DND-41 (cell line): Measurements from ENCODE around the gene FHAD1.

Experiments
- EZH2 ChIP-seq: IDR thresholded peaks from 3 replicates; pipeline ENCODE4 v1.6.1; 2012; ENCODE audit warnings: borderline replicate concordance, low read depth, mild to moderate bottlenecking, moderate library complexity, low read length, inconsistent platforms; ENCODE audit not compliant: severe bottlenecking
- TF ChIP-seq, protein P1 (sequence below): IDR thresholded peaks from 2 replicates; pipeline ENCODE4 v1.5.1; 2012; ENCODE audit warnings: borderline replicate concordance, low read length, moderate library complexity, mild to moderate bottlenecking; ENCODE audit not compliant: poor library complexity, severe bottlenecking; ENCODE audit errors: extremely low read depth

DNA sequence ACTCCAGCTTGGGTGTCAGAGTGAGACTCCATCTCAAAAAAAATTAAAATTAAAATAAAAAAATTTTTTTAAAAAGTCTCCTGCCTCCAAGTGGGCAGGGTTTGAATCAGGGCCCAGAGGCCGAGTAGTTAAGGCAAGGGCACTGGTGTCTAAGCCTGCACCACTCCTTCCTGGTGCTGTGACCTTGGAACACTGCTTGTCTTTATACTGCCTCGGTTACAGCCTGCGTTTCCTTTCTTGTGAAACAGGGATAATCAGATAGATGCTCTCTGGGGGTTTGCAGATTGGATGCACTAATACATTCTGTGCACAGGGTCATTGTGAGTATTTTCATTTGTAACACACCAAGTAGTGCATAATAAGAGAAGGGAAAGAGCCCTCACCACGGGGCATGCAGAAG lies 104.3 kb downstream of the FHAD1 start:
- TF ChIP-seq, protein P1, sequence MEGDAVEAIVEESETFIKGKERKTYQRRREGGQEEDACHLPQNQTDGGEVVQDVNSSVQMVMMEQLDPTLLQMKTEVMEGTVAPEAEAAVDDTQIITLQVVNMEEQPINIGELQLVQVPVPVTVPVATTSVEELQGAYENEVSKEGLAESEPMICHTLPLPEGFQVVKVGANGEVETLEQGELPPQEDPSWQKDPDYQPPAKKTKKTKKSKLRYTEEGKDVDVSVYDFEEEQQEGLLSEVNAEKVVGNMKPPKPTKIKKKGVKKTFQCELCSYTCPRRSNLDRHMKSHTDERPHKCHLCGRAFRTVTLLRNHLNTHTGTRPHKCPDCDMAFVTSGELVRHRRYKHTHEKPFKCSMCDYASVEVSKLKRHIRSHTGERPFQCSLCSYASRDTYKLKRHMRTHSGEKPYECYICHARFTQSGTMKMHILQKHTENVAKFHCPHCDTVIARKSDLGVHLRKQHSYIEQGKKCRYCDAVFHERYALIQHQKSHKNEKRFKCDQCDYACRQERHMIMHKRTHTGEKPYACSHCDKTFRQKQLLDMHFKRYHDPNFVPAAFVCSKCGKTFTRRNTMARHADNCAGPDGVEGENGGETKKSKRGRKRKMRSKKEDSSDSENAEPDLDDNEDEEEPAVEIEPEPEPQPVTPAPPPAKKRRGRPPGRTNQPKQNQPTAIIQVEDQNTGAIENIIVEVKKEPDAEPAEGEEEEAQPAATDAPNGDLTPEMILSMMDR: no peak
- TF ChIP-seq EZH2: no peak
